ENCODE measurements around the gene PLPPR3. TPM values are rescaled to one million over a fixed set of nuclear protein-coding genes. Genes with fewer than 3 reads are reported as not detected.

Gene PLPPR3
- total RNA-seq, 1 donor from 2014 or later = not detected

GRCh38 chr19:778910-779653 lies 42.7 kb downstream of the PLPPR3 start:
- no peak for DNase-seq (ENCODE audit: low spot score)

- DNase-seq (ENCODE audit: low spot score) = no peak
Observed at GRCh38 chr19:776549-776948, 45.2 kb downstream of the PLPPR3 start.

- no peak for DNase-seq (ENCODE audit: low spot score)
Observed at GRCh38 chr19:772730-773436, 48.9 kb downstream of the PLPPR3 start.

GRCh38 chr19:772063-772462 lies 49.7 kb downstream of the PLPPR3 start:
- no peak for DNase-seq (ENCODE audit: low spot score)

- DNase-seq (ENCODE audit: low spot score) = no peak
Observed at GRCh38 chr19:771332-771785, 50.4 kb downstream of the PLPPR3 start.

GRCh38 chr19:769616-770015 lies 52.1 kb downstream of the PLPPR3 start:
- no peak for DNase-seq (ENCODE audit: low spot score)

GRCh38 chr19:768424-768823 lies 53.3 kb downstream of the PLPPR3 start:
- no peak for DNase-seq (ENCODE audit: low spot score)

GRCh38 chr19:765179-765738 lies 56.5 kb downstream of the PLPPR3 start:
- DNase-seq (ENCODE audit: low spot score) = no peak

GRCh38 chr19:764301-764700 lies 57.5 kb downstream of the PLPPR3 start:
- no peak for DNase-seq (ENCODE audit: low spot score)

- DNase-seq (ENCODE audit: low spot score) = no peak
Observed at GRCh38 chr19:763869-764268, 57.9 kb downstream of the PLPPR3 start.

- no peak for DNase-seq (ENCODE audit: low spot score)
Observed at GRCh38 chr19:763181-763580, 58.6 kb downstream of the PLPPR3 start.

Small RNA genes within 50 kb of the gene (microRNA-seq; reads per million reads assigned to microRNA genes)
- gene MIR3187 (ENCODE audit: borderline number of aligned reads) (not detected), gene MIR4745 (ENCODE audit: borderline number of aligned reads) (5.1 reads per million)

Other genes with a start within 250 kb of the PLPPR3 start
- gene BSG, start 249.4 kb downstream of the PLPPR3 start, total RNA-seq = 396 TPM
- gene HCN2, start 232.1 kb downstream of the PLPPR3 start, total RNA-seq = 0.16 TPM
- gene POLRMT, start 188.4 kb downstream of the PLPPR3 start, total RNA-seq = 36.9 TPM
- gene FGF22, start 182.1 kb downstream of the PLPPR3 start, total RNA-seq = 0.22 TPM
- 37.3 TPM for gene RNF126, start 158.7 kb downstream of the PLPPR3 start, total RNA-seq
- gene FSTL3, start 145.6 kb downstream of the PLPPR3 start, total RNA-seq = 193 TPM
- not detected for gene PRSS57, start 126.5 kb downstream of the PLPPR3 start, total RNA-seq
- 212 TPM for gene PALM, start 113.0 kb downstream of the PLPPR3 start, total RNA-seq
- gene MISP, start 70.8 kb downstream of the PLPPR3 start, total RNA-seq = 0.67 TPM
- 236 TPM for gene PTBP1, start 24.5 kb downstream of the PLPPR3 start, total RNA-seq
- gene AZU1, start 5.9 kb upstream of the PLPPR3 start, total RNA-seq = 0.39 TPM
- gene PRTN3, start 19.0 kb upstream of the PLPPR3 start, total RNA-seq = 0.32 TPM
- 1.3 TPM for gene ELANE, start 30.3 kb upstream of the PLPPR3 start, total RNA-seq
- gene CFD, start 37.7 kb upstream of the PLPPR3 start, total RNA-seq = 1,010 TPM
- gene MED16, start 71.2 kb upstream of the PLPPR3 start, total RNA-seq = 28.8 TPM
- not detected for gene RNU6-9, start 71.5 kb upstream of the PLPPR3 start, total RNA-seq
- 48.2 TPM for gene R3HDM4, start 91.3 kb upstream of the PLPPR3 start, total RNA-seq
- gene KISS1R, start 95.4 kb upstream of the PLPPR3 start, total RNA-seq = not detected
- 19.5 TPM for gene ARID3A, start 104.1 kb upstream of the PLPPR3 start, total RNA-seq
- gene WDR18, start 162.4 kb upstream of the PLPPR3 start, total RNA-seq = 20.6 TPM
- 0.16 TPM for gene GRIN3B, start 178.5 kb upstream of the PLPPR3 start, total RNA-seq
- gene TMEM259, start 199.2 kb upstream of the PLPPR3 start, total RNA-seq = 143 TPM
- not detected for gene RNU6-2, start 199.6 kb upstream of the PLPPR3 start, total RNA-seq
- 124 TPM for gene CNN2, start 204.7 kb upstream of the PLPPR3 start, total RNA-seq
- gene ABCA7, start 218.2 kb upstream of the PLPPR3 start, total RNA-seq = 19.9 TPM
- 25.5 TPM for gene ARHGAP45, start 245.2 kb upstream of the PLPPR3 start, total RNA-seq